GM19438 (cell line): Measurements from ENCODE around the gene WDR64.

ENCODE experiments used
- ATAC-seq: cut with Tn5 transposase; IDR thresholded peaks from one replicate; pipeline ENCODE4 v1.9.1; 2021; ENCODE audit warnings: low read depth; ENCODE audit not compliant: unreplicated experiment

The WDR64 gene

GRCh38 chr1:241630476-241630875, 21.6 kb upstream of the WDR64 start:
- no peak for ATAC-seq

GRCh38 chr1:241630899-241631298, 21.2 kb upstream of the WDR64 start:
- ATAC-seq, result no peak

- no peak for ATAC-seq
These were observed 20.4 kb upstream of the WDR64 start for GRCh38 chr1:241631674-241632073.

- no peak for ATAC-seq
These were observed 19.1 kb upstream of the WDR64 start for GRCh38 chr1:241632987-241633386.

GRCh38 chr1:241635556-241636152, 16.4 kb upstream of the WDR64 start:
- no peak for ATAC-seq

- ATAC-seq, result no peak
These were observed 15.8 kb upstream of the WDR64 start for GRCh38 chr1:241636291-241636690.

- ATAC-seq, result no peak
These were observed 15.0 kb upstream of the WDR64 start for GRCh38 chr1:241637046-241637590.

GRCh38 chr1:241637604-241638003, 14.5 kb upstream of the WDR64 start:
- ATAC-seq, result no peak

GRCh38 chr1:241638099-241638682, 13.9 kb upstream of the WDR64 start:
- ATAC-seq, result no peak

- ATAC-seq, result no peak
These were observed 13.0 kb upstream of the WDR64 start for GRCh38 chr1:241638909-241639622.

GRCh38 chr1:241639623-241640148, 12.4 kb upstream of the WDR64 start:
- ATAC-seq, result peak; percentile 52

- ATAC-seq, result peak; percentile 83
These were observed 11.8 kb upstream of the WDR64 start, which contains the start of the genes CHML and OPN3 for GRCh38 chr1:241640149-241640866. CHML (minus strand) TSS chr1:241640369; CDS start chr1:241635766, 4,603 bp downstream. OPN3 (minus strand) TSS chr1:241640369; CDS start chr1:241640254, 115 bp downstream.

GRCh38 chr1:241640867-241641622, 11.0 kb upstream of the WDR64 start:
- ATAC-seq, result no peak

GRCh38 chr1:241641773-241642592, 10.1 kb upstream of the WDR64 start:
- no peak for ATAC-seq

- no peak for ATAC-seq
These were observed 9.5 kb upstream of the WDR64 start for GRCh38 chr1:241642593-241642944.

GRCh38 chr1:241644259-241644658, 7.8 kb upstream of the WDR64 start:
- ATAC-seq, result no peak

GRCh38 chr1:241645199-241645598, 6.9 kb upstream of the WDR64 start:
- no peak for ATAC-seq

- no peak for ATAC-seq
These were observed 5.9 kb upstream of the WDR64 start for GRCh38 chr1:241646201-241646600.

- no peak for ATAC-seq
These were observed 4.4 kb upstream of the WDR64 start for GRCh38 chr1:241647658-241648057.
